T-helper 1 cell treated with Interleukin-12 subunit alpha and Interleukin-12 subunit beta and Interleukin-4 antibody, amounts not matched to agents 30 ng/mL and 1 ng/mL, for 36 hours (primary cell): ENCODE data around the gene AMHR2. TPM values are rescaled to one million over a fixed set of nuclear protein-coding genes. Genes with fewer than 3 reads are reported as not detected.
"Not testable (repeated sequence)": the region's sequence is repeated elsewhere in the genome, so short reads cannot be mapped to it uniquely, and the experiment has no call there.

Source experiments
- intact Hi-C: fragments of 100-400 bp; cut with micrococcal nuclease; formaldehyde crosslinking; loops from one replicate; pipeline ENCODE4 v1.15.1; 2024
- total RNA-seq: library from RNA; stranded (reverse); gene quantifications from 2 replicates; pipeline ENCODE4 v1.2.3, GENCODE V29; 2022

Gene AMHR2
- not detected in 2 replicates for total RNA-seq

- intact Hi-C loops = loop anchor here (5.0 kb wide), 1 partner anchor 206 kb away; no protein-coding TSS in a partner anchor
These were observed at the start of gene AMHR2 for GRCh38 chr12:53423597-53423996. TSS of gene AMHR2 (plus strand) at chr12:53423855. CDS start at chr12:53423935, 80 bp downstream.

- intact Hi-C loops = not testable (repeated sequence)
These were observed 49.4 kb upstream of the AMHR2 start for GRCh38 chr12:53374277-53374676.

GRCh38 chr12:53376747-53377146, 46.9 kb upstream of the AMHR2 start:
- intact Hi-C loops = no loop called here

GRCh38 chr12:53378222-53378621, 45.4 kb upstream of the AMHR2 start:
- intact Hi-C loops = no loop called here

- intact Hi-C loops = loop anchor here (1.0 kb wide), 10 partner anchors 27 to 901 kb away; partner anchors contain the start of genes AAAS, ATF7, CBX5 and CSAD
These were observed 44.8 kb upstream of the AMHR2 start for GRCh38 chr12:53378724-53379388.

- intact Hi-C loops = loop anchor here (1.0 kb wide), 12 partner anchors 27 to 901 kb away; partner anchors contain the start of genes AAAS, ATF7, CALCOCO1 and CBX5
These were observed 44.1 kb upstream of the AMHR2 start for GRCh38 chr12:53379389-53380103.

- intact Hi-C loops = loop anchor here (1.0 kb wide), 2 partner anchors 160 to 347 kb away; partner anchors contain the start of gene CALCOCO1
These were observed 43.4 kb upstream of the AMHR2 start, which contains the start of gene SP1 for GRCh38 chr12:53380104-53380793. TSS of gene SP1 (plus strand) at chr12:53380176. CDS start at chr12:53380292, 116 bp downstream.

- intact Hi-C loops = loop anchor here (1.0 kb wide), 2 partner anchors 161 to 346 kb away; partner anchors contain the start of gene CALCOCO1
These were observed 42.6 kb upstream of the AMHR2 start for GRCh38 chr12:53380794-53381730.

GRCh38 chr12:53381731-53382630, 41.7 kb upstream of the AMHR2 start:
- intact Hi-C loops = no loop called here

GRCh38 chr12:53383258-53383657, 40.4 kb upstream of the AMHR2 start:
- intact Hi-C loops = no loop called here

GRCh38 chr12:53386381-53386780, 37.3 kb upstream of the AMHR2 start:
- intact Hi-C loops = not testable (repeated sequence)

GRCh38 chr12:53388932-53389331, 34.7 kb upstream of the AMHR2 start:
- intact Hi-C loops = no loop called here

- intact Hi-C loops = no loop called here
These were observed 34.0 kb upstream of the AMHR2 start for GRCh38 chr12:53389702-53390101.

GRCh38 chr12:53391724-53392123, 31.9 kb upstream of the AMHR2 start:
- intact Hi-C loops = no loop called here

GRCh38 chr12:53399896-53400295, 23.8 kb upstream of the AMHR2 start:
- intact Hi-C loops = no loop called here

GRCh38 chr12:53402351-53402750, 21.3 kb upstream of the AMHR2 start:
- intact Hi-C loops = not testable (repeated sequence)

- intact Hi-C loops = no loop called here
These were observed 20.8 kb upstream of the AMHR2 start for GRCh38 chr12:53402871-53403270.

GRCh38 chr12:53410951-53411350, 12.7 kb upstream of the AMHR2 start:
- intact Hi-C loops = no loop called here

GRCh38 chr12:53413485-53414204, 10.0 kb upstream of the AMHR2 start:
- intact Hi-C loops = loop anchor here (2.0 kb wide), 1 partner anchor 61 kb away; no protein-coding TSS in a partner anchor
